ENCODE data around the gene LRRC46. TPM values are rescaled to one million over a fixed set of nuclear protein-coding genes. Genes with fewer than 3 reads are reported as not detected.

The LRRC46 gene
- total and polyA plus RNA-seq, 2 donors (not counting 1 experiment from before 2014, with no cell fraction given) = 0.69 to 2.4 TPM

- H3K27me3 Mint-ChIP-seq = peaks cover 54% of the 10 kb centered on the region
- no peak for DNase-seq
- Histone ChIP-seq H3K4me1 (ENCODE audit: control insufficient read depth in 2 of 2, insufficient read depth in 2 of 2, low read length in 2 of 2) (peaks cover 8 to 9% of the 10 kb centered on the region in 2 donors), H3K27me3 (replicated peaks in 1 of 4; ENCODE audit: control extremely low read depth in 1 of 4, control insufficient read depth in 3 of 4, insufficient read depth in 4 of 4, low read length in 3 of 4) (peaks cover 0 to 70% (median 19%) of the 10 kb centered on the region in 4 experiments), H3K4me2 (replicated peaks; ENCODE audit: low read depth, low read length, poor library complexity, severe bottlenecking) (no peak overlapping the region), H3K4me3 (ENCODE audit: control extremely low read depth in 1 of 5, extremely low read depth in 1 of 5, insufficient read depth in 1 of 5, low read depth in 2 of 5, low read length in 4 of 5) (no peak overlapping the region), H3K79me2 (ENCODE audit: control insufficient read depth, insufficient read depth, low read length) (no peaks in the 10 kb centered on the region), H3K9me3 (ENCODE audit: control extremely low read depth in 1 of 3, control insufficient read depth in 2 of 3, insufficient read depth in 1 of 3, low read length in 2 of 3) (no peaks in the 10 kb centered on the region), H3K9ac (ENCODE audit: low read length) (no peak overlapping the region), H4K20me1 (ENCODE audit: control insufficient read depth, insufficient read depth, low read length, poor library complexity, severe bottlenecking) (no peaks in the 10 kb centered on the region), H3K36me3 (replicated peaks in 1 of 2; ENCODE audit: control extremely low read depth in 1 of 2, control insufficient read depth in 1 of 2, extremely low read depth in 1 of 2, insufficient read depth in 2 of 2, low read length in 1 of 2) (no peaks in the 10 kb centered on the region), H3K27ac (ENCODE audit: low read length in 2 of 2) (no peak overlapping the region), H2AFZ (ENCODE audit: insufficient read depth, low read depth, low read length, poor library complexity, severe bottlenecking) (no peak overlapping the region)
- ChIA-PET CTCF (no interaction called here), POLR2A (no interaction called here)
- intact Hi-C loops (cut with micrococcal nuclease) = no loop called here
- no peak overlapping the region for H3K4me3 Mint-ChIP-seq
- H3K9me3 Mint-ChIP-seq (ENCODE audit: insufficient read depth) = no peaks in the 10 kb centered on the region
- H3K27ac Mint-ChIP-seq = no peak overlapping the region
- TF ChIP-seq CTCF (IDR thresholded peaks at IDR 0.05) = no peak
- no peak for TF ChIP-seq EZH2 (IDR thresholded peaks at IDR 0.05; ENCODE audit: borderline replicate concordance, insufficient read depth, low read depth, low read length, poor library complexity, severe bottlenecking)
- ATAC-seq (ENCODE audit: low read depth) = no peak
- WGBS (ENCODE audit: insufficient coverage) = 74% methylated on average over 10 of the region's 11 CpGs
- H3K4me1 Mint-ChIP-seq = peaks cover 5% of the 10 kb centered on the region
Measured at GRCh38 chr17:47875011-47875985, 43.8 kb downstream of the LRRC46 start.
